Activated naive CD4-positive, alpha-beta T cell treated with anti-CD3 and anti-CD28 coated beads, Interleukin-2, amount 50 U/mL, for 24 hours (primary cell): Measurements from ENCODE around the gene PTGER2.

Experiments used
- H3K27ac Mint-ChIP-seq: one replicate; pipeline ENCODE4 v1.8.0; 2021; ENCODE audit warnings: mild to moderate bottlenecking, mixed read lengths
- H3K27me3 Mint-ChIP-seq: one replicate; pipeline ENCODE4 v1.8.0; 2021; ENCODE audit warnings: mixed read lengths
- H3K36me3 Mint-ChIP-seq: one replicate; pipeline ENCODE4 v1.8.0; 2021; ENCODE audit warnings: mixed read lengths
- H3K4me1 Mint-ChIP-seq: one replicate; pipeline ENCODE4 v1.8.0; 2021; ENCODE audit warnings: mixed read lengths
- H3K4me3 Mint-ChIP-seq: one replicate; pipeline ENCODE4 v1.8.0; 2021; ENCODE audit warnings: mild to moderate bottlenecking, mixed read lengths
- H3K9me3 Mint-ChIP-seq: one replicate; pipeline ENCODE4 v1.8.0; 2021; ENCODE audit warnings: mixed read lengths

PTGER2 gene

DNA sequence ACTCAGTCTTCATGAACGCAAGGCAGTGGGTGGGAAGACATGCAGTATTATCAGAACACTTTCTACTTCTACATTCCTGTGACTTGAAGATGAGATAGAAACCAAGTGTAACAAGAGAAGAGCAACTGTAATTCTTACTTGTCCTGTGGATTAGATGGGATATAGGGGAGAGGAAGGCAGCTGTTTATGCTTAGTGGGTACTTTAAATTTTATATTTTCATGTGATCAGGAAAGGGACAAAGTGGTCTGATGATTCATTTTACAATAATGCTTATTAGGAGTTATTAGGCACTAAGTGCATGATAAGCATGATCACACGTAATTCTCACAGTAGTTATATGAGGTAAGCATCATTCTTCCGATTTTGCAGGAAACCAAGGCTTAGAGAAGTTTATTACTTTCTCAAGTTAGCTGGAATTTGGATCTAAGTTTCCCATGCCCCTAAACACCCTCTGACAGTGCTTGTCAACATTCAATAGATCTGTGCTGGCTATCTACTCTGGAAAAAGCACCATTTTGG is 52.7 kb downstream of the PTGER2 start:
- no peak overlapping the region for H3K4me3 Mint-ChIP-seq
- no peak overlapping the region for H3K27ac Mint-ChIP-seq
- no peaks in the 10 kb centered on the region for H3K4me1 Mint-ChIP-seq
- no peaks in the 10 kb centered on the region for H3K9me3 Mint-ChIP-seq
- no peaks in the 10 kb centered on the region for H3K27me3 Mint-ChIP-seq
- no peaks in the 10 kb centered on the region for H3K36me3 Mint-ChIP-seq

GRCh38 chr14:52369305-52369801 is 55.2 kb downstream of the PTGER2 start:
- Mint-ChIP-seq H3K4me3 (no peak overlapping the region), H3K36me3 (peaks cover 7% of the 10 kb centered on the region), H3K27me3 (no peaks in the 10 kb centered on the region), H3K27ac (no peak overlapping the region), H3K4me1 (no peaks in the 10 kb centered on the region), H3K9me3 (no peaks in the 10 kb centered on the region)

DNA sequence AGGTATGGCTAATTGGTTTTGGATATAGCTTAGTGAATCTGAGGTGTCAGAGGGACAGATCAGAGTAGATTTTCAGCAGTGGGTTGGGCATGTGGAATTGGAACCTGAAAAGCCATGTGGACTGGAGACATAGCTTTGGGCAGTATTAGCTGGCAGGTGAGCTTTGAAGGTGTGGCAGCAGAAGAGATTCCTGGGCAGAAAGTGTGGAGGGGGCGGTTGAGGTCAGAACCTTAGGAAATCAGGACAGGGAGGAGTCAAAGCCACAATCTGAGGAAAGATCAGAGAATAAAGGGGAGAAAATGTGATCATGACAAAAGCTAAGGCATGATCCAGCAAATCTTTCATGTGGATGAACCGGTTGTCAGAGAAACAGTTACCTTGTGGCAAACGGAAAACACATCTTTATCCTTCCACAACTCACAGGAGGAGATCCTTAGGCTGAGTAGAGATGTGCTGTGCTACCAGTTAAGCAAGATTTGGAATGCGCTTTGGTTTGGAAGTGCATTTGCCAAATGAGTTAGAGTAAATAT is 56.4 kb downstream of the PTGER2 start:
- Mint-ChIP-seq H3K36me3 (peaks cover 7% of the 10 kb centered on the region), H3K27me3 (no peaks in the 10 kb centered on the region), H3K9me3 (peaks cover 3% of the 10 kb centered on the region), H3K4me3 (no peak overlapping the region), H3K27ac (no peak overlapping the region), H3K4me1 (no peaks in the 10 kb centered on the region)

- H3K27ac Mint-ChIP-seq: no peak overlapping the region
- H3K36me3 Mint-ChIP-seq: peaks cover 10% of the 10 kb centered on the region
- H3K27me3 Mint-ChIP-seq: no peaks in the 10 kb centered on the region
These were observed 63.8 kb downstream of the PTGER2 start for GRCh38 chr14:52377940-52378339.

More at GRCh38 chr14:52377940-52378339, 63.8 kb downstream of the PTGER2 start:
- Mint-ChIP-seq H3K4me3 (no peak overlapping the region), H3K4me1 (peaks cover 5% of the 10 kb centered on the region), H3K9me3 (peaks cover 6% of the 10 kb centered on the region)
